ENCODE results near the gene MRPS14.

The MRPS14 gene

DNA sequence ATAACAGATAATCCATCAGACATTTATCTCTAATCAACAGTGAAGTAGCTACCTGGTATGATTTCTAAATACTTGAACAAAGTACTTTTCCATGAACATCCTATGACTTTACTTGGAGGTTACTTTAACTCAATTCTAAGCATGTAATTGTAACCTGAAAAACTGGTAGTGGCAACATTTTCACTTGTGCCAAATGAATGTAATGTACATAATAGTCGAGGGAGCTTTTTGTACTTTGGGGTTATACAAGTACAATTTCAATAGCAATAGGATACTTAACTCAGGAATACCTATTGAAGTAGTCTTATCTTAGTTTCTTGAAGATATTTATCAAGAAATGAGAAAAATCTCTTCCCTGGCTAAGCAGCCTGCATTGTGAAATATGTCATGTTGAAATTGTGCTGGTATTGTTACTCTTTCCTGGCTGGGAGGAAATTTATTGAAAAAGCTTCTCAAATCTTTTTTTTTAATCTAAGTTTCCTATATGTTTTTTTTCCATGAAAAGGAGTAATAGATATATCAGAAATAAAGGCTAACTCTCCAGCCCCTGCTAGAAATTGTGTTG, 57.1 kb downstream of the MRPS14 start:
- H3K36me3 ChIP-seq (replicated peaks): no peaks in the 10 kb centered on the region
- H3K4me3 ChIP-seq: no peak overlapping the region
- no peaks in the 10 kb centered on the region for H3K4me1 ChIP-seq
- in situ Hi-C loops (cut with MboI; ENCODE audit: low sequenced_read_pairs): no loop called here
- H3K9me3 ChIP-seq: no peaks in the 10 kb centered on the region
- no peaks in the 10 kb centered on the region for H3K27me3 ChIP-seq (ENCODE audit: low read depth)
- DNase-seq (ENCODE audit: low spot score in 2 of 2): no peak

DNA sequence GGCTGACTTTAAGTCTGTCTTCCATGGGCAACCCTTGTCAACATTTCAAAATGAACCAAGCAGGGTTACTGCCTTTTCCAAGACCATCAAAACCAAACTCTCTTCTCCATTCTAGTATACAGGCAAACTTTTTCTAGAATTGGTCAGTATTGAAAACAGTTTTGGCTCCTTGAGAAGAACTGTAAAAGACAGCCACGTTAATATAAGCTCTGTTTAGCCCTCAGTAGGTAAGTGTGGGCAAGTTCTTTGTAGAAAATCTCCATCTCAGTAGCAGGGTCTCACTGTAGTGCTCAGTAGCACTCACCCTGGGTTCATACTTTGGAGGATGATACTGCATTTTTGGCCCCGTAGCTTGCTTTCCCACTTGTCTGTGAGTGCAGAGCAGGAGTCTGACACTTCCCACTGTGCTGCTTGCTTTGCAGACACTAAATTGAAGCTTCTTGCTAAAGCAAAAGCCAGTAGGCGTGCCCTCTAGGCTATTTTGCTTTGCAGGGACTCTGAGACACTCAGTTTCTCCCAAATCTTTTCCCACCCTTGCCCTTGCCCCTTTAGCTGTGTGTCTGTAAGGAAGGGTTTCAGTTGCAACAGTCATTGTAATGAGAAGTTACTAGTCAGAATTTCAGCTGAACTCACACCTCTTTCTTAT, 57.7 kb downstream of the MRPS14 start:
- no peaks in the 10 kb centered on the region for H3K4me1 ChIP-seq
- no peaks in the 10 kb centered on the region for H3K27me3 ChIP-seq (ENCODE audit: low read depth)
- no peak overlapping the region for H3K4me3 ChIP-seq
- in situ Hi-C loops (cut with MboI; ENCODE audit: low sequenced_read_pairs): no loop called here
- no peaks in the 10 kb centered on the region for H3K9me3 ChIP-seq
- no peak for DNase-seq (ENCODE audit: low spot score in 2 of 2)
- no peaks in the 10 kb centered on the region for H3K36me3 ChIP-seq (replicated peaks)

DNA sequence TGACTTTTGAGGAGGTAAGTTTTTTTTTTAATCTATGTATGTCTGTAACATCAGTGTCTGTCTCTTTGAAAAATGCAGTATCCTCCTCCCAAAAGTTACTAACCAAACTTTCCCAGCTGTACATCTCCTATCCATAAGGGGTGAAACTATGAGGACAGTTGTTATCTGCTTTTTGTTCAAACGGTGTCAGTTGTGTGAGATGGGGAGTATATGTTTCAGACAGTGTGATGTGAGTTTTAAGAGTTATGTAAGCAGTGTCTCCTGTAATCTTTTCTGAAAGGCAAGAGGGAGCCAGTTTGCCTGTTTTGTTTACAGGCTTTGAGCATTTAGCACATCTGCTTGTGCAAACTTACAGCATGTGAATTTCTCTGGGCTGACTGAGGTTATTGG, 58.3 kb downstream of the MRPS14 start:
- Histone ChIP-seq H3K36me3 (replicated peaks) (no peaks in the 10 kb centered on the region), H3K4me3 (no peak overlapping the region), H3K27me3 (ENCODE audit: low read depth) (no peaks in the 10 kb centered on the region), H3K4me1 (no peaks in the 10 kb centered on the region), H3K9me3 (no peaks in the 10 kb centered on the region)
- in situ Hi-C loops (cut with MboI; ENCODE audit: low sequenced_read_pairs): no loop called here
- DNase-seq (ENCODE audit: low spot score in 2 of 2): no peak

DNA sequence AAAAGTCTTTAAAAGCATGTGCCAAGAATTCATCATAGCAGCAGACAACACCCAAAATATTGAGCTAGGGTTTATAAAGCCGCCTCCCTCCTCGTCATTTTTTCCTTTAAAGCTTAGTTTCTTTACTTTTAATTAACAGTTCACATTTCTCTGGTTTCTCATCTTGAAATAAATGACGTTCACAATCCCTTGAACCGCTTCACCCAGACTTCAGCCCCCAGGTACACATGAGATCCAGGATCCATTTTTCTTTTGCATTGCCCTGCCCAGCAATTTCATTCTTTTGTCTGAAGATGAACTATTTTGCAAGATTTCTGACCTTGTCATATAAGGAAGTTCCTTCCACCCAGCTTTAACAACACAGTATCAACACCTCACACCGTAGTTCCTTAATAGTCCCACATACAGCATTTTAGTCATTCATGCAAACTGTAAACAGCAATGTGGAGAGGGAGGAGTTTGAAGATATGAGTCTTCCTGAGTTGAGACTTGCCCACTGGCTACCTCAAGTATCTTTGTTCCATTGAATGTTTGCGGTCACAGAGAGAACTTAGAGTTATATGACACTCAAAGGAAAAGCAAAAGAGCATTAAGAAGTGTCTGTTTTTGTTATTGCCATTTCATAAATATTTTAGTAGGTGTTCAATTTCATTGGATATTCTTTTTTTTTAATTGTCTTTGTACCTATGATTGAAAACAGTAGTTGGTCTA, 58.8 kb downstream of the MRPS14 start:
- in situ Hi-C loops (cut with MboI; ENCODE audit: low sequenced_read_pairs): no loop called here
- Histone ChIP-seq H3K27me3 (ENCODE audit: low read depth) (no peaks in the 10 kb centered on the region), H3K4me3 (no peak overlapping the region), H3K36me3 (replicated peaks) (no peaks in the 10 kb centered on the region), H3K9me3 (no peaks in the 10 kb centered on the region), H3K4me1 (no peaks in the 10 kb centered on the region)
- DNase-seq (ENCODE audit: low spot score in 2 of 2): no peak

DNA sequence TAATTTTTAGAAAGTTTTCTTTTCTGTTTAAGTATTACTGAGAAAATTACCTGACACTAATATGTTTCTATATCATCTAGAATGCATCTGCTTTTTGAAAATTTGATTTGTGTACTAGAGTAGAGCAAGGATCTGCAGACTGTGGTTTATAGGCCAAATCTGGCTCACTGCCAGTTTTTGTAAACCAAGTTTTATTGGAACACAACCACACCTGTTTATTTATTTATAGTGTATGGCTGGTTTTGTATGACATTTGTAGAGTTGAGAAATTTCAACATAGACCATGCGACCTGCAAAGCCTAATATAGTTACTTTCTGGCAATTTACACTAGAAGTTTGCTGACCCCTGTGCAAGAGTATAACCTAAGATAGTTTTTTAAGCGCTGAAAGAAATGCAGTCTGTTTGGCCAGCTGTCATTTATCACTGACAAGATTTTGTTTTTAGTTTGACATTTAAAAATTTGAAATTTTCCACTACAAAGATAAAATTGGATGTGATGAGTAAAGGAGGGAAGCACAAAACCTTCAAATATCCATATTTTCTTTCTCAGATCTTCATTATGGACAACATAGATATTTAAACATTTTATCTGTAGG, 59.6 kb downstream of the MRPS14 start:
- H3K4me3 ChIP-seq: no peak overlapping the region
- in situ Hi-C loops (cut with MboI; ENCODE audit: low sequenced_read_pairs): no loop called here
- H3K36me3 ChIP-seq (replicated peaks): no peaks in the 10 kb centered on the region
- no peaks in the 10 kb centered on the region for H3K4me1 ChIP-seq
- no peaks in the 10 kb centered on the region for H3K9me3 ChIP-seq
- DNase-seq (ENCODE audit: low spot score in 2 of 2): no peak
- no peaks in the 10 kb centered on the region for H3K27me3 ChIP-seq (ENCODE audit: low read depth)

Measured in HAP-1 (cell line).